Parathyroid adenoma (tissue), 2 donors: ENCODE results near the gene ZNF768.
"Not testable (repeated sequence)": the region's sequence is repeated elsewhere in the genome, so short reads cannot be mapped to it uniquely, and the experiment has no call there.

Experiments
- H2AFZ ChIP-seq: fragments of 300-600 bp; sonication (generic); one replicate; pipeline ENCODE4 v1.7.0; 2017; ENCODE audit warnings: antibody characterized with exemption, mild to moderate bottlenecking
- H3K27ac ChIP-seq: fragments of 300-600 bp; sonication (generic); one replicate; pipeline ENCODE4 v1.7.0; 2017
- H3K27me3 ChIP-seq: fragments of 300-600 bp; sonication (generic); one replicate; pipeline ENCODE4 v1.7.0; 2017; ENCODE audit warnings: low read length; ENCODE audit not compliant: control insufficient read depth, insufficient read depth
- H3K36me3 ChIP-seq: fragments of 300-600 bp; sonication (generic); one replicate; pipeline ENCODE4 v1.7.0; 2017; ENCODE audit warnings: low read length; ENCODE audit not compliant: control insufficient read depth, insufficient read depth
- H3K4me1 ChIP-seq: fragments of 300-600 bp; sonication (generic); one replicate; pipeline ENCODE4 v1.7.0; 2017; ENCODE audit warnings: control low read depth
- H3K4me2 ChIP-seq: fragments of 300-600 bp; sonication (generic); one replicate; pipeline ENCODE4 v1.7.0; 2017; ENCODE audit warnings: low read length
- H3K4me3 ChIP-seq: fragments of 300-600 bp; sonication (generic); one replicate; pipeline ENCODE4 v1.7.0; 2017; ENCODE audit warnings: low read depth, low read length
- H3K79me2 ChIP-seq: fragments of 300-600 bp; sonication (generic); one replicate; pipeline ENCODE4 v1.7.0; 2017; ENCODE audit warnings: control low read depth
- H3K9ac ChIP-seq: fragments of 300-600 bp; sonication (generic); one replicate; pipeline ENCODE4 v1.7.0; 2017; ENCODE audit warnings: mild to moderate bottlenecking
- H3K9me3 ChIP-seq: fragments of 300-600 bp; sonication (generic); one replicate; pipeline ENCODE4 v1.7.0; 2017; ENCODE audit warnings: low read length; ENCODE audit not compliant: control insufficient read depth
- CTCF ChIP-seq: fragments of 300-600 bp; sonication (generic); IDR thresholded peaks from one replicate; pipeline ENCODE4 v1.7.0; 2017; ENCODE audit warnings: antibody characterized with exemption, mild to moderate bottlenecking
- donor health status: primary hyperparathyroidism.

The ZNF768 gene

GRCh38 chr16:30541502-30542329 lies 15.3 kb upstream of the ZNF768 start:
- Histone ChIP-seq H3K9ac (no peak overlapping the region), H3K36me3 (no peaks in the 10 kb centered on the region), H3K79me2 (peaks cover 26% of the 10 kb centered on the region), H3K9me3 (no peaks in the 10 kb centered on the region), H3K4me1 (no peaks in the 10 kb centered on the region), H3K27me3 (no peaks in the 10 kb centered on the region), H3K4me2 (no peak overlapping the region), H3K27ac (no peak overlapping the region), H3K4me3 (no peak overlapping the region), H2AFZ (no peak overlapping the region)
- TF ChIP-seq CTCF, result no peak

GRCh38 chr16:30540916-30541464 lies 14.6 kb upstream of the ZNF768 start:
- H3K27me3 ChIP-seq, H3K4me3 ChIP-seq, H3K9me3 ChIP-seq, H3K27ac ChIP-seq, H3K9ac ChIP-seq, H3K4me1 ChIP-seq, H3K4me2 ChIP-seq, H2AFZ ChIP-seq, H3K36me3 ChIP-seq: not testable (repeated sequence)
- peaks cover 21% of the 10 kb centered on the region for H3K79me2 ChIP-seq

GRCh38 chr16:30539986-30540526 lies 13.7 kb upstream of the ZNF768 start:
- H3K79me2 ChIP-seq, result peaks cover 21% of the 10 kb centered on the region
- not testable (repeated sequence) for H3K4me2 ChIP-seq, H3K36me3 ChIP-seq, H3K9ac ChIP-seq, H3K4me3 ChIP-seq, H3K27me3 ChIP-seq, H2AFZ ChIP-seq, H3K4me1 ChIP-seq, H3K27ac ChIP-seq, H3K9me3 ChIP-seq

- Histone ChIP-seq H3K4me3 (no peak overlapping the region), H3K4me1 (peaks cover 8% of the 10 kb centered on the region), H3K36me3 (no peaks in the 10 kb centered on the region), H2AFZ (no peak overlapping the region), H3K4me2 (no peak overlapping the region), H3K79me2 (peaks cover 19% of the 10 kb centered on the region), H3K9ac (no peak overlapping the region), H3K9me3 (no peaks in the 10 kb centered on the region), H3K27ac (no peak overlapping the region), H3K27me3 (no peaks in the 10 kb centered on the region)
- TF ChIP-seq CTCF, result no peak
Observed at GRCh38 chr16:30539000-30539964, 12.9 kb upstream of the ZNF768 start.

GRCh38 chr16:30536391-30537024 lies 10.1 kb upstream of the ZNF768 start:
- not testable (repeated sequence) for H3K9me3 ChIP-seq, H3K27ac ChIP-seq, H3K36me3 ChIP-seq, H3K9ac ChIP-seq, H2AFZ ChIP-seq, H3K4me3 ChIP-seq, H3K4me2 ChIP-seq, H3K27me3 ChIP-seq
- Histone ChIP-seq H3K4me1 (peaks cover 11% of the 10 kb centered on the region), H3K79me2 (peaks cover 13% of the 10 kb centered on the region)
